ENCODE measurements around the gene COL6A5.

The COL6A5 gene

GRCh38 chr3:130507746-130508145 is 162.3 kb downstream of the COL6A5 start:
- H3K9ac ChIP-seq (ENCODE audit: low read length), result no peak overlapping the region

DNA sequence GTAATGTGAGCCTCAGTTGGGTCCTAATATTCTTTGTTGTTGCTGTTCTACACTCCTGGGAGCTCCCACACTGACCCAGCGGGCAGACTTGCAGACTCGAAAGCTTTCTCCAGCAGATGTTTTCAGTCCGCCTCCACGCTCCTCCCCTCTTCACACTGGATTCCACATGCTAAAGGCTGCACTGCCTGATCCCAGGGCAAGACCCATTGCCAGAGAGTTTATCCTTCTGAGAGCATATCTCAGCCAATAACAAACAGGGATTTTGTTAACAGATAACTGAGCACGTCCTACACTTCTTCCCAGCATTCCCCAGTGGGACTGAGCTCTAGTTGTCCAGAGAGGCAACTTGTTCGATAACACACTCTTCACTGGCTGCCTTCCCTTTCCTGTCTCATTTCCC is 163.5 kb downstream of the COL6A5 start:
- Histone ChIP-seq H3K27me3 (ENCODE audit: control insufficient read depth, insufficient read depth, low read length) (no peaks in the 10 kb centered on the region), H3K27ac (ENCODE audit: low read depth, low read length) (no peak overlapping the region), H3K36me3 (ENCODE audit: control insufficient read depth, insufficient read depth, low read length) (no peaks in the 10 kb centered on the region), H3K4me3 (ENCODE audit: low read length) (no peak overlapping the region), H3K4me1 (ENCODE audit: control insufficient read depth, insufficient read depth, low read length) (no peaks in the 10 kb centered on the region), H3K9ac (ENCODE audit: low read length) (no peak overlapping the region)

More at GRCh38 chr3:130507746-130508145, 162.3 kb downstream of the COL6A5 start:
- Histone ChIP-seq H3K4me1 (ENCODE audit: control insufficient read depth, insufficient read depth, low read length) (no peaks in the 10 kb centered on the region), H3K36me3 (ENCODE audit: control insufficient read depth, insufficient read depth, low read length) (no peaks in the 10 kb centered on the region), H3K4me3 (ENCODE audit: low read length) (no peak overlapping the region), H3K27ac (ENCODE audit: low read depth, low read length) (no peak overlapping the region), H3K27me3 (ENCODE audit: control insufficient read depth, insufficient read depth, low read length) (no peaks in the 10 kb centered on the region)

DNA sequence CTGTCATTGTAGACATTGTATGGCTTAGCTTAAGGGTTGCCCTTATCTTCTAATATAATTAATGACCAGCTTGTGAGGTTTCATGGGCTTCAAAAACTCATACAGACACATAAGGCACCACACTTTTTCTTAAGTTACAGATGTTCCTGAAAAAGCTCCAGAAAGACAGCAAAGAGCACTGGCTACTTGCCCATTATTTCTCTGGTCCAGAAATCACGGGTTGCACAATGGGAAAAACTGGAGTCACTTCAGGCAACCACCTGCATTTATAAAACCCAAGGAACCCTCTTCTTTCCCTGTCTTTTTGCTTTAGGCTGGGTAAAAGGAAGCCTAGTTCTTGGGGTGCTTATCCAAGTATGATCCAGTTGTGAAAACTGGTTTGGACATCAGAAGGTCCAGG is 169.2 kb downstream of the COL6A5 start:
- H3K9ac ChIP-seq (ENCODE audit: low read length), result no peak overlapping the region
- no peaks in the 10 kb centered on the region for H3K4me1 ChIP-seq (ENCODE audit: control insufficient read depth, insufficient read depth, low read length)
- no peak overlapping the region for H3K4me3 ChIP-seq (ENCODE audit: low read length)
- H3K36me3 ChIP-seq (ENCODE audit: control insufficient read depth, insufficient read depth, low read length), result no peaks in the 10 kb centered on the region
- H3K27me3 ChIP-seq (ENCODE audit: control insufficient read depth, insufficient read depth, low read length), result no peaks in the 10 kb centered on the region
- no peak overlapping the region for H3K27ac ChIP-seq (ENCODE audit: low read depth, low read length)

DNA sequence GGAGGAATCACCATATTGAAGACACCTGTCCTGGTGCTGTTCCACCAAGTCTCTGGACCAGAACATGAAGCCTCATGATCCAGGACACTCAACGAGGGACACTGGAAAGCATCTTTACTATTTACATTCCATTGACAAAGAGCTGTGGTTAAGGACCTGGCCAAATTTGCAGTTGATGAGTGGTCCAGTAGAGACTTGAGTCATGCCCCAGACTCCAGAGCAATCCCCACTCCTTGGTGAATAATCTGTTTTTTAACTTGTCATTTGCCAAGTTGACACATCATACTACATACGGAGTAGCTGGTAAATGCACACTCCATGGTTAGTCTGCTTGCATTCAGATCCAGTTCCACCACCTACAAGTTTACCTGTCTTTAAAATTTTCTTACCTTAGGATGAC is 170.3 kb downstream of the COL6A5 start:
- Histone ChIP-seq H3K36me3 (ENCODE audit: control insufficient read depth, insufficient read depth, low read length) (no peaks in the 10 kb centered on the region), H3K4me3 (ENCODE audit: low read length) (no peak overlapping the region), H3K9ac (ENCODE audit: low read length) (no peak overlapping the region), H3K27ac (ENCODE audit: low read depth, low read length) (no peak overlapping the region), H3K27me3 (ENCODE audit: control insufficient read depth, insufficient read depth, low read length) (no peaks in the 10 kb centered on the region), H3K4me1 (ENCODE audit: control insufficient read depth, insufficient read depth, low read length) (no peaks in the 10 kb centered on the region)

- Histone ChIP-seq H3K36me3 (ENCODE audit: control insufficient read depth, insufficient read depth, low read length) (no peaks in the 10 kb centered on the region), H3K27ac (ENCODE audit: low read depth, low read length) (no peak within 1 kb of the TSS), H3K27me3 (ENCODE audit: control insufficient read depth, insufficient read depth, low read length) (no peaks in the 10 kb centered on the region), H3K9ac (ENCODE audit: low read length) (no peak within 1 kb of the TSS), H3K4me1 (ENCODE audit: control insufficient read depth, insufficient read depth, low read length) (no peaks in the 10 kb centered on the region), H3K4me3 (ENCODE audit: low read length) (no peak within 1 kb of the TSS)
Measured at GRCh38 chr3:130516645-130517512, 171.4 kb downstream of the COL6A5 start, which contains the start of gene COL6A6. Gene COL6A6 (plus strand): TSS chr3:130517177. CDS start chr3:130560365, 43,188 bp downstream.

DNA sequence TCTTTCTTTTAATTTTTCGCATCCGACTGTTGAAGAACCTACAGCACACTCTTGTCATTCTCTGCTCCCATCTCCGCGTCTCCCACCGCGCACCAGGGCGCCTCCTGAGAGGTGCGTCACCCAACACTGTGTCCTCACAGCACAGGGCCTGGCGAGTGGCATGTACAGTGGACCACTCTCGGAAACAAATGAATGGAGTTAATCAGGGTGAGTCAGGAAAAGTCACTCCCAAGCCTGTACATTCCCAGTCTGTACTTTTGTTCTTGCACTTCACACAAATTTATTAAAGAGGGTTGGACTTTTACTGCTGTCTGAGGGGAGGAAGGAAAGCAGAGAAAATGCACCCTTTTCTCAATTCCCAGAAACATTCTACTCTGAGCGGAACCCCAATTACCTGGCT is 172.1 kb downstream of the COL6A5 start:
- Histone ChIP-seq H3K27ac (ENCODE audit: low read depth, low read length) (no peak overlapping the region), H3K4me1 (ENCODE audit: control insufficient read depth, insufficient read depth, low read length) (no peaks in the 10 kb centered on the region), H3K27me3 (ENCODE audit: control insufficient read depth, insufficient read depth, low read length) (no peaks in the 10 kb centered on the region), H3K4me3 (ENCODE audit: low read length) (no peak overlapping the region), H3K36me3 (ENCODE audit: control insufficient read depth, insufficient read depth, low read length) (no peaks in the 10 kb centered on the region), H3K9ac (ENCODE audit: low read length) (no peak overlapping the region)

DNA sequence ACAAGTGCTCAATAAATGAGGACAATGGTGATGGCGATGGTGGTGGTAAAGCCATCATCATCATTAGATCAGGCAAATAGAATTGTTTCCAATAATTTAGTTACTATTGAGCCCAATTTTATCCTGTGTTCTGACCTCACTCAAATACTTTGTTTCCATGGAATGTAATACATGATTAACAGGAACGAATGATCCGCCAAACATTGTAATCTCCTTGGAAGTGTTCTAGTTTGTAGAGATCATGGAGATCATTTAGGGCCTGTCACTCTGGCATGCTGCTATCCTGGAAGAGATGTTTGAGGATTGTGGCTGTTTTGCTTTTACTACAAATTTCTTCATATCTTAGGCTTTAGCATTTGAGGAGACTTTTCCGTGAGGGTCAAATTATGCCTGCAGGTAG is 174.3 kb downstream of the COL6A5 start:
- Histone ChIP-seq H3K36me3 (ENCODE audit: control insufficient read depth, insufficient read depth, low read length) (no peaks in the 10 kb centered on the region), H3K27ac (ENCODE audit: low read depth, low read length) (no peak overlapping the region), H3K4me1 (ENCODE audit: control insufficient read depth, insufficient read depth, low read length) (no peaks in the 10 kb centered on the region), H3K9ac (ENCODE audit: low read length) (no peak overlapping the region), H3K27me3 (ENCODE audit: control insufficient read depth, insufficient read depth, low read length) (no peaks in the 10 kb centered on the region), H3K4me3 (ENCODE audit: low read length) (no peak overlapping the region)

- Histone ChIP-seq H3K4me3 (ENCODE audit: low read length) (no peak overlapping the region), H3K27me3 (ENCODE audit: control insufficient read depth, insufficient read depth, low read length) (no peaks in the 10 kb centered on the region), H3K36me3 (ENCODE audit: control insufficient read depth, insufficient read depth, low read length) (no peaks in the 10 kb centered on the region), H3K4me1 (ENCODE audit: control insufficient read depth, insufficient read depth, low read length) (no peaks in the 10 kb centered on the region), H3K9ac (ENCODE audit: low read length) (no peak overlapping the region), H3K27ac (ENCODE audit: low read depth, low read length) (no peak overlapping the region)
Measured at GRCh38 chr3:130522399-130522798, 176.9 kb downstream of the COL6A5 start.

DNA sequence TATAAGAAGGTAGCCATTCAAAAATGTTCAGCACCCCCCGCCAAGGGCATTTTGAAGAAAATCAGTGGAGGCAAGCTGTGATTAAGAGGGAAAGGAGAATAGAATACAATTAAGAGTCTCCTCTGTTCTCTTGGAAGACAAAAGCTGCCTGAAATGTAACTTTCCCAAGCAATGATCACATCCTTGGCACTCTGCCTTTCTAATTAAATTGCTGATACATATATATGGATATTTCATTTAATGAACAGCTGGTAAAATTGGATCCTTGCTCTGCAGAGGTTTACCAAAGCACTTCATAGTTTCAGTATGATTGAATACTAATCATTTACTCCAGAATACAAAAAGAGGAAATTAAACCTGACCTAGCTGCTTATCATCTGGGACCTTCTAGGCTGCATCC is 182.0 kb downstream of the COL6A5 start:
- H3K9ac ChIP-seq (ENCODE audit: low read length), result no peak overlapping the region
- no peaks in the 10 kb centered on the region for H3K4me1 ChIP-seq (ENCODE audit: control insufficient read depth, insufficient read depth, low read length)
- H3K27me3 ChIP-seq (ENCODE audit: control insufficient read depth, insufficient read depth, low read length), result no peaks in the 10 kb centered on the region
- no peak overlapping the region for H3K4me3 ChIP-seq (ENCODE audit: low read length)
- H3K27ac ChIP-seq (ENCODE audit: low read depth, low read length), result no peak overlapping the region
- H3K36me3 ChIP-seq (ENCODE audit: control insufficient read depth, insufficient read depth, low read length), result no peaks in the 10 kb centered on the region

DNA sequence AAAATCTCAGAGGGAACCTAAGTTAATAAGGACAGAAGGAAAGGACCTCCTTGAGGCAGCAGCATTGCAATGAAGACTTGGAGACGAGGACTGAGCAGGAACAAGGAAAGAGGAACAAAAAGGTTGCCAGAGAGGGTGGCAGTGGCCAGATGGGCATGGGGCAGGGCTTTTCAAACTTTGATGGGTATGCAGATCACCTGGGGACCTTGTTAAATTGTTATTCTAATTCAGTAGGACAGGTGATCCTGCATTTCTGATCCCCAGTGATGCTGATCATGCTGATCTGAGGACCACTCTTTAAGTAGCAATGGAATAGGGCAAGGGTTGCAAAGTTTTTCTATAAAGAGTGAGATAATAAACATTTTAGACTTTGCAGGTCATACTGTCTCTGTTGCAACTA is 182.6 kb downstream of the COL6A5 start:
- Histone ChIP-seq H3K4me1 (ENCODE audit: control insufficient read depth, insufficient read depth, low read length) (no peaks in the 10 kb centered on the region), H3K4me3 (ENCODE audit: low read length) (no peak overlapping the region), H3K9ac (ENCODE audit: low read length) (no peak overlapping the region), H3K27ac (ENCODE audit: low read depth, low read length) (no peak overlapping the region), H3K27me3 (ENCODE audit: control insufficient read depth, insufficient read depth, low read length) (no peaks in the 10 kb centered on the region), H3K36me3 (ENCODE audit: control insufficient read depth, insufficient read depth, low read length) (no peaks in the 10 kb centered on the region)

DNA sequence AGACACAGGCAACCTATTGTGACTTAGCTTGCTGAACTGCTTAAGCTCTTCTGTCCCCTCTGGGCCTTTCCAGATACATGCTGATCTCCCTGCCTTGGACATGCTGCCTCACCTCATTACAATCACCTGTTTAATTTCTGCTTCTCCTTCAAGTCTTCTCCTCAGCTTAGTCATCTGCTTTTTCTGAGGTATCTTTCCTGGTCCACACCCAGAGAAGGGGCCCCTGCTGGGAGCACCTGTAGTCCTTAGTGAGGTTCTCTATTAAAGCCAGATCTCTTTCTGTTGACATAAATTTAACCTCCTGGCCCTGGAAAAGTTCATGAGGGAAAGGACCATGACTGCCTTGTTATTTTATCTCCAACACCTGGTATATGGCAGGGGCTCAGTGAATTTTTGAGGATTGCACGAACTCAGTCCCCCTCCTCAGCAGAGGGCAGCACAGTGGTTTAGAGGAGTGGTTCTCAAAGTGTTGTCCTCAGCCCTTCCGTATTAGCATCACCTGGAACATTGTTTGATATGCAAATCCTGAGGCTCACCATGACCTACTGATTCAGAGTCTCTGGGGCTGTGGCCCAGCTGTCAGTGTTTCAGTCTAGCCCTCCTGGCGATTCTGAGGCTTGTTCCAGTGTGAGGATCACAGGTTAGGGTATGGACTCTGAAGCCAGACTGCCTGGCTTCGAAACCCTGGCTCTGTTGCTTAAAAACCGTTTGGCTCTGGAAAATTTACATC is 184.2 kb downstream of the COL6A5 start:
- Histone ChIP-seq H3K9ac (ENCODE audit: low read length) (no peak overlapping the region), H3K4me3 (ENCODE audit: low read length) (no peak overlapping the region), H3K27me3 (ENCODE audit: control insufficient read depth, insufficient read depth, low read length) (no peaks in the 10 kb centered on the region), H3K36me3 (ENCODE audit: control insufficient read depth, insufficient read depth, low read length) (no peaks in the 10 kb centered on the region), H3K4me1 (ENCODE audit: control insufficient read depth, insufficient read depth, low read length) (no peaks in the 10 kb centered on the region), H3K27ac (ENCODE audit: low read depth, low read length) (no peak overlapping the region)

- Histone ChIP-seq H3K9ac (ENCODE audit: low read length) (no peak overlapping the region), H3K27me3 (ENCODE audit: control insufficient read depth, insufficient read depth, low read length) (no peaks in the 10 kb centered on the region), H3K4me1 (ENCODE audit: control insufficient read depth, insufficient read depth, low read length) (no peaks in the 10 kb centered on the region)
Measured at GRCh38 chr3:130533247-130533646, 187.8 kb downstream of the COL6A5 start.

More at GRCh38 chr3:130533247-130533646, 187.8 kb downstream of the COL6A5 start:
- H3K27ac ChIP-seq (ENCODE audit: low read depth, low read length), result no peak overlapping the region
- H3K4me3 ChIP-seq (ENCODE audit: low read length), result no peak overlapping the region
- no peaks in the 10 kb centered on the region for H3K36me3 ChIP-seq (ENCODE audit: control insufficient read depth, insufficient read depth, low read length)
